Spleen (tissue), 11 donors: ENCODE results near the gene ATG5. TPM values are rescaled to one million over a fixed set of nuclear protein-coding genes. Genes with fewer than 3 reads are reported as not detected.

Source experiments
- DNase-seq: peaks from one replicate; pipeline ENCODE4 v3.0.0-alpha.2; 2020
- H3K27ac ChIP-seq, 8 donors: fragments of 200-600 bp; sonication (generic) in 7 of 8; 1 replicate in 4 of 8; 2 replicates in 4 of 8; pipeline versions ENCODE4 v1.5.0 to v1.8.0; 2016 to 2021; ENCODE audit warnings: inconsistent platforms in 4 of 8, mild to moderate bottlenecking in 4 of 8, moderate library complexity in 1 of 8
- H3K27me3 ChIP-seq, 7 donors: fragments of 200-600 bp; sonication (generic) in 6 of 7; replicated peaks in 1 of 7; 1 replicate in 4 of 7; 2 replicates in 3 of 7; pipeline versions ENCODE4 v1.5.0 to v1.8.0; 2016 to 2021; ENCODE audit warnings: inconsistent platforms in 3 of 7, mild to moderate bottlenecking in 1 of 7
- H3K36me3 ChIP-seq, 6 donors: fragments of 200-600 bp; sonication (generic) in 5 of 6; 1 replicate in 4 of 6; 2 replicates in 2 of 6; pipeline versions ENCODE4 v1.5.0 to v1.8.0; 2016 to 2021; ENCODE audit warnings: inconsistent platforms in 2 of 6
- H3K4me1 ChIP-seq, 6 donors: fragments of 200-600 bp; sonication (generic) in 5 of 6; 1 replicate in 3 of 6; 2 replicates in 3 of 6; pipeline versions ENCODE4 v1.5.0 to v1.8.0; 2016 to 2021; ENCODE audit warnings: inconsistent platforms in 3 of 6
- H3K4me3 ChIP-seq, 8 donors: fragments of 200-600 bp; sonication (generic) in 7 of 8; 1 replicate in 4 of 8; 2 replicates in 4 of 8; pipeline versions ENCODE4 v1.5.0 to v1.8.0; 2016 to 2021; ENCODE audit warnings: inconsistent platforms in 4 of 8, mild to moderate bottlenecking in 4 of 8, moderate library complexity in 2 of 8
- H3K9me3 ChIP-seq, 8 donors: fragments of 200-600 bp; sonication (generic) in 7 of 8; 1 replicate in 4 of 8; 2 replicates in 4 of 8; pipeline versions ENCODE4 v1.5.0 to v1.8.0; 2016 to 2021; ENCODE audit warnings: inconsistent platforms in 4 of 8
- POLR2A ChIP-seq, 3 donors: fragments of 450-650 bp; IDR thresholded peaks; one replicate each; pipeline ENCODE4 v1.5.1; 2017; ENCODE audit warnings: antibody characterized with exemption in 3 of 3, mild to moderate bottlenecking in 1 of 3
- POLR2AphosphoS5 ChIP-seq, 3 donors: sonication (generic); formaldehyde crosslinking; IDR thresholded peaks; one replicate each; pipeline ENCODE4 v1.5.1; 2017; ENCODE audit warnings: antibody characterized with exemption in 3 of 3
- WGBS, 5 donors: extraction: QIAGEN DNeasy Blood & Tissue Kit in 3 of 5; methylation state at CpG; one replicate each; pipeline versions ENCODE4 v1.1.5 to v1.1.7; 2013 to 2018; 5-methylcytosine and 5-hydroxymethylcytosine counted together
- intact Hi-C: fragments of 100-400 bp; cut with DNase I; formaldehyde crosslinking; loops from one replicate; pipeline ENCODE4 v1.15.0; 2023; ENCODE audit warnings: low total_unique reads
- polyA plus RNA-seq, 3 donors: library from polyadenylated mRNA; stranded (reverse); fragments of 200-250 nt; gene quantifications; one replicate each; pipeline ENCODE4 v1.2.1, GENCODE V29; 2013
- total RNA-seq, 7 donors: library from RNA; depleted of rRNA in 3 of 7; stranded (reverse); fragments of >200 nt in 3 of 7; fragmentation: NEBNext Ultra II Directional in 4 of 7; extraction: Animal tissue kit (Norgen Biotek cat#: 25700) in 4 of 7; gene quantifications; one replicate each; pipeline versions ENCODE4 v1.1.0 to v1.2.1, GENCODE V29; 2016 to 2021
- TF ChIP-seq, protein P1 (sequence below), 11 experiments: fragments of 200-600 bp in 7 of 11; fragments of 450-650 bp in 4 of 11; sonication (generic) in 4 of 11; IDR thresholded peaks in 8 of 11; conservative IDR thresholded peaks in 3 of 11; 1 replicate in 7 of 11; 2 replicates in 4 of 11; pipeline versions ENCODE4 v1.4.0 to v1.8.0; 2016 to 2021; ENCODE audit warnings: antibody characterized with exemption in 11 of 11, inconsistent platforms in 4 of 11, mild to moderate bottlenecking in 1 of 11
- donor health status: healthy with polysubstance abuse.
- donor health status: DM: no; HTN: no; CAD: no; lungs with moderate emphysema.
- donor health status: DM: no; HTN: no; CAD: no.
- donor health status: Bipolar disorder and iron deficiency.
- donor health status: healthy.
- donor health status: DM: no; HTN: no; CAD: no.
- donor health status: DM: yes; HTN: yes; CAD: no.

Gene ATG5
- total and polyA plus RNA-seq, 10 donors = 12.1 to 41.6 (median 27.7) TPM

DNA sequence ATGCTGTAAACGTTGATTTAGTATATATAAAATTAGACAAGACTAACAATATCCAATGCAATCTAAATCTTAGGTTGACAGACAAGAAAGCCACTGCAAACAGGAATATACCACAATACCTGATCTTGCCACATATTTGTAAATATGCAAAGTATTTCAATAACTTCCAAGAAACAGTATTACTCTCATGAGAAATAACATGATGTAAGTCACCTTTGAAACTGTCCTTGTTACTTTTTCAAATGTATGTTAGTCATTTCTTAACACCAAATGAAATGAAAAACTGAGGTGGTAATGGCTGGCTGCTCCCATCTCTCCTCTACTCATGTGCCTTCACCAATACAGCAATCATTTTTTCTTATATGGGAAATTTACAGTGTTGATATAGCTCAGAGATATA lies 118.7 kb downstream of the ATG5 start:
- H3K27ac ChIP-seq = no peak overlapping the region
- TF ChIP-seq POLR2AphosphoS5 (IDR thresholded peaks at IDR 0.05) = no peak
- TF ChIP-seq, protein P1, sequence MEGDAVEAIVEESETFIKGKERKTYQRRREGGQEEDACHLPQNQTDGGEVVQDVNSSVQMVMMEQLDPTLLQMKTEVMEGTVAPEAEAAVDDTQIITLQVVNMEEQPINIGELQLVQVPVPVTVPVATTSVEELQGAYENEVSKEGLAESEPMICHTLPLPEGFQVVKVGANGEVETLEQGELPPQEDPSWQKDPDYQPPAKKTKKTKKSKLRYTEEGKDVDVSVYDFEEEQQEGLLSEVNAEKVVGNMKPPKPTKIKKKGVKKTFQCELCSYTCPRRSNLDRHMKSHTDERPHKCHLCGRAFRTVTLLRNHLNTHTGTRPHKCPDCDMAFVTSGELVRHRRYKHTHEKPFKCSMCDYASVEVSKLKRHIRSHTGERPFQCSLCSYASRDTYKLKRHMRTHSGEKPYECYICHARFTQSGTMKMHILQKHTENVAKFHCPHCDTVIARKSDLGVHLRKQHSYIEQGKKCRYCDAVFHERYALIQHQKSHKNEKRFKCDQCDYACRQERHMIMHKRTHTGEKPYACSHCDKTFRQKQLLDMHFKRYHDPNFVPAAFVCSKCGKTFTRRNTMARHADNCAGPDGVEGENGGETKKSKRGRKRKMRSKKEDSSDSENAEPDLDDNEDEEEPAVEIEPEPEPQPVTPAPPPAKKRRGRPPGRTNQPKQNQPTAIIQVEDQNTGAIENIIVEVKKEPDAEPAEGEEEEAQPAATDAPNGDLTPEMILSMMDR (IDR thresholded peaks at IDR 0.05 in 8 of 11, conservative IDR thresholded peaks at IDR 0.05 in 3 of 11) = no peak
- TF ChIP-seq POLR2A (IDR thresholded peaks at IDR 0.05) = no peak
- no peaks in the 10 kb centered on the region for H3K27me3 ChIP-seq
- DNase-seq = no peak
- H3K9me3 ChIP-seq = no peaks in the 10 kb centered on the region
- no peaks in the 10 kb centered on the region for H3K4me1 ChIP-seq
- H3K36me3 ChIP-seq = peaks cover 0 to 20% (median under 1%) of the 10 kb centered on the region in 6 donors
- WGBS, 5 donors = 78 to 91% (median 86%) methylated on average over 1 of the region's 1 CpG
- no peak overlapping the region for H3K4me3 ChIP-seq
- intact Hi-C loops = no loop called here

DNA sequence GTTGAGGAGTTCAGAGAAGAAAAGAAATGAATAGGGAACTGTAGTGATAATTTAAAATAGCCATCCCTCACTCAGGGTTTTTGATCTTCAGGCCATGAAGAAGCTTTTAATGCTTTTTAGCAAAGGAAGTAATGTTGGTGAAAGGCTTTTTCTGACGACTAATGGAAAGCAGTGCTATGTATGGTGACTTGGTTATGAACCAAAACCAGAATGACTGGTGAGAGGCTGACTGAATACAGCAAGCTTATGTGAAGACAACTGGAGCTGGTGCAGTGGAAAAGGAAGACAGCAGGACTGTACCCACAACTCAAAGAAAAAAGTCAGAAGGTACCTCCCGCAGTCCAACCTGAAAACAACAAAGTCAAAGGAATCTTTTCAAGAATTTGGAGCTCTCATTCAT lies 120.6 kb downstream of the ATG5 start:
- no peak overlapping the region for H3K4me3 ChIP-seq
- intact Hi-C loops = no loop called here
- no peaks in the 10 kb centered on the region for H3K9me3 ChIP-seq
- DNase-seq = no peak
- no peak for TF ChIP-seq POLR2AphosphoS5 (IDR thresholded peaks at IDR 0.05)
- TF ChIP-seq POLR2A (IDR thresholded peaks at IDR 0.05) = no peak
- TF ChIP-seq, protein P1 (IDR thresholded peaks at IDR 0.05 in 8 of 11, conservative IDR thresholded peaks at IDR 0.05 in 3 of 11) = no peak
- H3K27ac ChIP-seq = no peak overlapping the region
- WGBS, 5 donors = 72 to 82% (median 75%) methylated on average over 2 of the region's 2 CpGs
- no peaks in the 10 kb centered on the region for H3K4me1 ChIP-seq
- H3K36me3 ChIP-seq = peaks cover 0 to 34% (median 6%) of the 10 kb centered on the region in 6 donors
- H3K27me3 ChIP-seq = no peaks in the 10 kb centered on the region

- no peak overlapping the region for H3K4me3 ChIP-seq
- H3K9me3 ChIP-seq = no peaks in the 10 kb centered on the region
- H3K27ac ChIP-seq = no peak overlapping the region
- H3K4me1 ChIP-seq = peaks cover 0 to 30% (median 22%) of the 10 kb centered on the region in 6 donors
- intact Hi-C loops = no loop called here
- no peaks in the 10 kb centered on the region for H3K27me3 ChIP-seq
- TF ChIP-seq POLR2AphosphoS5 (IDR thresholded peaks at IDR 0.05) (no peak), POLR2A (IDR thresholded peaks at IDR 0.05) (no peak)
- no peak for DNase-seq
- peaks cover 0 to 26% (median 8%) of the 10 kb centered on the region in 6 donors for H3K36me3 ChIP-seq
- 88 to 97% (median 92%) methylated on average over 1 of the region's 1 CpG for WGBS, 5 donors
Observed at GRCh38 chr6:106199998-106200397, 125.6 kb downstream of the ATG5 start.

DNA sequence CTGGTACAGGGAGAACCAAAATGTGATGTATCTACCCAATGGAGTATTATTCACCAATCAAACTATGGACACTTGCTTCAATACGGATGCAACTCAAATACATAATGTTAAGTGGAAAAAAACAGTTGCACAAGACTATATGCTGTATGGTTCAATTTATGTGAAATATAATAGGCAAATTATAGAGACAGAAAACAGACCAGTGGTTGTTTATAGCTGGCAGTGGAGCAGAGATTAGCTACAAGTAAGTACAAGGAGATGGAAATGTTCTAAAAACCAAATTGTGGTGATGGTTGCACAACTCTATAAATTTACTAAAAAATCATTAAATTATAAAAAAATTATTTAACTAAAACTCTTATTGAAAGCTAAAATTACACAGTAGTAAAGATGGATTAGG lies 126.2 kb downstream of the ATG5 start:
- H3K9me3 ChIP-seq = no peaks in the 10 kb centered on the region
- no peak overlapping the region for H3K27ac ChIP-seq
- TF ChIP-seq POLR2AphosphoS5 (IDR thresholded peaks at IDR 0.05) = no peak
- TF ChIP-seq POLR2A (IDR thresholded peaks at IDR 0.05) = no peak
- TF ChIP-seq, protein P1 (IDR thresholded peaks at IDR 0.05 in 8 of 11, conservative IDR thresholded peaks at IDR 0.05 in 3 of 11) = no peak
- WGBS, 5 donors = 92 to 100% (median 95%) methylated on average over 1 of the region's 1 CpG
- no peak overlapping the region for H3K4me3 ChIP-seq
- peaks cover 0 to 26% (median 8%) of the 10 kb centered on the region in 6 donors for H3K36me3 ChIP-seq
- intact Hi-C loops = no loop called here
- no peaks in the 10 kb centered on the region for H3K27me3 ChIP-seq
- DNase-seq = no peak
- H3K4me1 ChIP-seq = peaks cover 0 to 36% (median 23%) of the 10 kb centered on the region in 6 donors

DNA sequence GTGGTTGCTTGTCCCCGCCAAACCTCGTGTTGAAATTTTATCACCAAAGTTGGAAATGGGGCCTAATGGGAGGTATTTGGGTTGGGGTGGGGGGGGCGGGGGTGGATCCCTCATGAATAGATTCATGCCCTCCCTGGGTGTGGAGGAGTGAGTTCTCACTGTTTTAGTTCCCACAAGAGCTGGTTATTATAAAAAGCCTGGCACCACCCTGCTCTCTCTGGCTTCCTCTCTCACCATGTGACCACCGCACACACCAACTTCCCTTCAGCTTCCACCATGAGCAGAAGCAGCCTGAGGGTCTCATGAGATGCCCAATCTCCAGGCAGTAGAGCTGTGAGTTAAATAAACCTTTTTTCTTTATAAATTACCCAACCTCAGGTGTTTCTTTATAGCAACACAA lies 128.1 kb downstream of the ATG5 start:
- Histone ChIP-seq H3K36me3 (peaks cover 0 to 26% (median 8%) of the 10 kb centered on the region in 6 donors), H3K4me3 (no peak overlapping the region), H3K27me3 (no peaks in the 10 kb centered on the region), H3K4me1 (peaks cover 0 to 37% (median 23%) of the 10 kb centered on the region in 6 donors), H3K9me3 (no peaks in the 10 kb centered on the region), H3K27ac (peak overlapping the region in 5 of 8 donors; percentile 23 to 55 (median 47))
- 69 to 83% (median 74%) methylated on average over 4 of the region's 4 CpGs for WGBS, 5 donors
- TF ChIP-seq POLR2A (IDR thresholded peaks at IDR 0.05) (no peak), POLR2AphosphoS5 (IDR thresholded peaks at IDR 0.05) (peak in 1 of 3 donors; percentile 17)
- TF ChIP-seq, protein P1 (IDR thresholded peaks at IDR 0.05 in 8 of 11, conservative IDR thresholded peaks at IDR 0.05 in 3 of 11) = no peak
- peak; percentile 80 for DNase-seq
- intact Hi-C loops = no loop called here
